Activated CD8-positive, alpha-beta memory T cell treated with anti-CD3 and anti-CD28 coated beads for 4 hours (primary cell): ENCODE measurements around the gene MT1M.
A peak's percentile ranks its signal among the peaks of the same experiment; 100 is the strongest.

Experiments used
- DNase-seq, 2 donors: peaks; one replicate each; pipeline ENCODE4 v3.0.0-alpha.2; 2020; ENCODE audit warnings: low read depth in 2 of 2

Gene MT1M

DNA sequence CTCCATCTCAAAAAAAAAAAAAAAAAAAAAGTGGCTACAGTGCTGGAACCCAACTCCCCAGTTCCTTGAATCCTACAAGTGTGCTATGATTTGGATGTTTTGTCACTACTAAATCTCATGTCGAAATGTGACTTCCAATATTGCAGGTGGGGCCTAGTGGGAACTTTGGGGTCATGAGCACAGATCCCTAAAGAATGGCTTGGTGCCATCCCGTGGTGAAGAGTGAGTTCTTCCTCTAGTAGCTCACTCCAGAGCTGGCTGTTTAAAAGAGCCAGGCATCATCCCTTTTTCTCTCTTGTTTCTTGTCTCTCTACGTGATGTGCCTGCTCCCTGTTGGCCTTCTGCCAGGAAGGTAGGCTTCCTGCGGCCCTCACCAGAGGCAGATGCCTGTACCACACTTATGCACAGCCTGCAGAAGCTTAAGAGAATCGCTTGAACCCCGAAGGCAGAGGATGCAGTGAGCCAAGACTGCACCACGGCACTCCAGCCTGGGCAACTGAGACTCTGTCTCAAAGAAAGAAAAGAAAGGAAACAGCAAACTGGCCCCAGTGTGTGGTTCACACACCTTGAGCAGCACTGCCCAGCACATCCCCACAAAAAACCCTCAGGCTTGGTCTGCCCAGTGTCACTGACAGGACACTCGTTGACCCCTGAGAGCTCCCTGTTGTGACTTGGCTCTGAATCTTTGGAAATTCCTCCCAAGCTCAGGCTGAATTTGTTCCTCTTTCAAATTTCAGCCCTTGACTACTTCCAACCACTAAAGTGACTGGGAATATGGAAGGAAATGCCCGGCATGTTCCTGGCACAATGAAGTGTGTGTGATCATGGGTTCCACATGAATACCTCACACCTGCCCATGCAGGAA is 3.7 kb upstream of the MT1M start:
- no peak for DNase-seq

DNA sequence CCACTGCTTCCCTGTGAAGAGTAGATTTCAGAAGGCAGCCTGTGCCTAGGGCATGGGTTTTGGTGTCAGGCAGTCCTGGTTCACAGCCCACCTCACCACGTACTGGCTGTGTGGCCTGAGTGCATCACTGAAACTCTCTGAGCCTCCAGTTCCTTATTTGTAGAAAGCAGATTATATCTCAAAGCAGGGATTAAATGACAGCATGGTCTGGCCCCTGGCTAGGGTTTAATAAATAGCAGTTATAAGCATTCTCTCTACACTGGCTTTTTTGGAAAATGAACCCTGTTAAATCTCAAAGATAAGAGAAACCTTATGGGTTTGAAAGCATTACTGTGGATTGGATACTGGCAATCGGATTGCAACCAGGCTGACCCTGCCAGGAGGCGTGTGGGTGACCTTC is 2.9 kb upstream of the MT1M start:
- no peak for DNase-seq

DNA sequence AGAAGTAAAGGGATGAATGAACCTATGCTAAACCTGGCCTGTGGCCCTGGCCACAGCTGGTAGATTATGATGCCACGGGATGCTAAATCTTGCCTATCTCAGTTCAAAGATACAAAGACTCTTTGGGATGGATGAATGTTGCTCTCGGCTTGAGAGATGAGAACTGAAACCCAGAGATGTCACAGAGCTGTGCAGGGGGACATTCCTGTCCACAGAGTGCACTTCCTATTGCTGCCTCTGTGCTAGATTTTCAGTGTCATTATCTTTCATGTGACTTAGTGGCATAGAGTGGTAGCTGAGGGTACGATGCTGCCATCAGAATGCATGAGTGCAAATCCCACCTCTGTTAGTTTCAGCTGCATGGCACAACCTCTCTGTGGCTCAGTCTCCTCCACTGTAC is 2.3 kb upstream of the MT1M start:
- no peak for DNase-seq

DNA sequence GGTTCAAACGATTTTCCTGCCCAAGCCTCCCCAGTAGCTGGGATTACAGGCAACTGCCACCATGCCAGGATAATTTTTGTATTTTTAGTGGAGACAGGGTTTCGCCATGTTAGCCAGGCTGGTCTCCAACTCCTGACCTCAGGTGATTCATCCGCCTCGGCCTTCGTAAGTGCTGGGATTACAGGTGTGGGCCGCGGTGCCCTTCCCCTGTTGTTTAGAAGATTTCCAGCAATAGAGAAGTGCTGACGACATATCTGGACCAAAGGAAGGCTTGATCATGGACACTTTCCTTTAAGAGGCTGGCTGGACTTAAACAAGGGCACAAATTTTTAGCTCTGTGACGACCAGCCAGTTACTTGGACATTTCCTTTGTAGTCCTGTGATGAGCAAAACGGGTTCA is 1.3 kb upstream of the MT1M start:
- DNase-seq, result no peak

DNA sequence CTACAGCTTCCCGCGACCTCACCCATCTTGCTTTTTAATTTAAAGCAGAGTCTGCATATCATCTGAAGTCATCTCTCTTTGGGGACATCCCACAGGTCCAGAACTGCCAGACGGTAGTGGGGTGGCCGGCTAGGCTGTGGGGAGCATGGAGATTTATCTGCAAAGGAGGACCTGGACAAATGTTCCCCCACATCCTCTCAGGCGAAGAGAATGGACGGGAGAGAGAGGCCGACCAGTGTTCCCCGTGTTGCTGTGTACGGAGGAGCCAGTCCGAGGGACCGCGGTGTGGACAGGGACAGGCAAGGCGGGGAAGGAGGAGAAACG is 665 bp upstream of the MT1M start:
- DNase-seq, result no peak

DNA sequence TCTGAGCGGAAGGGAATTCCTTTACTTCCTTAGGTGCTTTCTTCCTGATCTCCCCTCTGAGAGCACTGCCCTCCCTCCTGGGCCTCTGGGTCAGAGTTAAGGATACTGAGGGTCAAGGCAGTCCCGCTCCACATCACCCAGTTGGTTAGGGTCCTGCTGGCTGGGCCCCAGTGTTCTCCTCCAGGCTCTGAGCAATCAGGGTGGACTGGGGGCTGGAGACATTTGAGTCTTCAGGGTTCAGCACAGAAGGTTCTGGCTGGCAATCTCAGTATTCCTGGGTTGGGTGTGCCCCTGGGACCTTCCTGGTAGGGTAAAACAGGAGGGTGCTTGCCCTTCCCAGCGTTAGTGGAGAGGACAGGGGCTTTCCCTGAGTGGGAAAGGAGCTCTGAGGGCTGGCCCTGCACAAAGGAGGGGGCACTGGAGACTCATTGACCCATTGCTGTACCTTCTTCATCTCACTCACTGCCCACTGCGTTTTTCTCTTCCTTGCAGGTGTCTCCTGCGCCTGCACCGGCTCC is 448 bp downstream of the MT1M start:
- DNase-seq, result no peak

DNA sequence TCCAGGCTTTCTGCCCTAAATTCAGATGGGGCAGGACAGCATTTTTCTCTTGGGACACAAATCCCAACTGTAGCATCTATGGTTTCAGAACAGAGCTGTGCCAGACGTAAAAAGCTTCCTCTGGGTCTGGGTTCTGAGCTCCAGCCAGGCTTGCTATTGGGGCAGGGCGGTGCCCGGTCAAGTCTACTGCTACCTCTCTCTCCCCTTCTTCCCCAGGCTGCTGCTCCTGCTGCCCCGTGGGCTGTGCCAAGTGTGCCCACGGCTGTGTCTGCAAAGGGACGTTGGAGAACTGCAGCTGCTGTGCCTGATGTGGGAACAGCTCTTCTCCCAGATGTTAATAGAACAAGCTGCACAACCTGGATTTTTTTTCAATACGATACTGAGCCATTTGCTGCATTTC is 1.1 kb downstream of the MT1M start:
- no peak for DNase-seq

DNA sequence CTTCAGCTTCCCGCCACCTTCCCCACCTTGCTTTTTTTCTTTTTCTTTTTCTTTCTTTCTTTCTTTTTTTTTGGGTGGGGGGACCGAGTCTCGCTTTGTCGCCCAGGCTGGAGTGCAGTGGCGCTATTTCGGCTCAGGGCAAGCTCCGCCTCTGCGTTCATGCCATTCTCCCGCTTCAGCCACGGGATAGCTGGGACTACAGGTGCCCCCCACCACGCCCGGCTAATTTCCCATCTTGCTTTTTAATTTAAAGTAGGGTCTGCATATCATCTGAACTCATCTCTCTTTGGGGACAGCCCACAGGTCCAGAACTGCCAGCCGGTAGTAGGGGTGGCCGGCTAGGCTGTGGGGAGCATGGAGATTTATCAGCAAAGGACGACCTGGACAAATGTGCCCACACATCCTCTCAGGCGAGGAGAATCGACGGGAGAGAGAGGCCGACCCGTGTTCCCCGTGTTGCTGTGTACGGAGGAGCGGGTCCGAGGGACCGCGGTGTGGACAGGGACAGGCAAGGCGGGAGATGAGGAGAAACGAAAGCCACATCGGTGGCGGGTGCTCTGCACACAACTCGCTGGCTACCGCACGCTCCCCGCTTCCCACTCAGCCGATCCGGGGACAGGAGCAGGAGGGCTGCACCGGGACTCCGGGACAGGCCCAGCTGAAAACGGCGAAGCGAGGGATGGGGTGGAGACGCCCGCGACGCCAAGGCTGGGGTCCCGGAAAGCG is 2.4 kb downstream of the MT1M start:
- no peak for DNase-seq

DNA sequence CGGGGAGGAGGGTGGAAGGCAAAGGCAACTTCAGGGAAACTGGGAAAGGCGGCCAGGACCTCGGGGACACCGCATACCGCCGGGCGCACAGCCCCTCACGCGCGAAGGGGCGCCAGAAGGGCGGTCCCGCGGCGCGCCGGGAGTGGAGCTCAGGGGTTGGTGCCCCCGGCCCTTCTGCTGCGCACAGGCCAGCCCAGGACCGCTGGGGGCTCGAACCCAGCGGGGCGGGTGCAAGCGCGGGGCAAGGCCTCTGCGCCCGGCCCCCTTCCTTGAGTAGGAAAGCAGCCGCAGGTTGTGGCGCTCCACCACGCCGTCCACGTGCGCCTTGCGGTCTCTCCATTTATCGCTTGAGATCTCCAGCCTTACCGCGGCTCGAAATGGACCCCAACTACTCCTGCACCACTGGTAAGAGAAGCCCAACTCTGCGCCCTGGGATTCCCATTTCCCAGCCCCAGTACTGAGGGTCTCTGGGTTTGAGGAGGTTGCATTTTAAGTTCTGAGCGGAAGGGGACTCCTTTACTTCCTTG is 3.0 kb downstream of the MT1M start:
- no peak for DNase-seq

DNA sequence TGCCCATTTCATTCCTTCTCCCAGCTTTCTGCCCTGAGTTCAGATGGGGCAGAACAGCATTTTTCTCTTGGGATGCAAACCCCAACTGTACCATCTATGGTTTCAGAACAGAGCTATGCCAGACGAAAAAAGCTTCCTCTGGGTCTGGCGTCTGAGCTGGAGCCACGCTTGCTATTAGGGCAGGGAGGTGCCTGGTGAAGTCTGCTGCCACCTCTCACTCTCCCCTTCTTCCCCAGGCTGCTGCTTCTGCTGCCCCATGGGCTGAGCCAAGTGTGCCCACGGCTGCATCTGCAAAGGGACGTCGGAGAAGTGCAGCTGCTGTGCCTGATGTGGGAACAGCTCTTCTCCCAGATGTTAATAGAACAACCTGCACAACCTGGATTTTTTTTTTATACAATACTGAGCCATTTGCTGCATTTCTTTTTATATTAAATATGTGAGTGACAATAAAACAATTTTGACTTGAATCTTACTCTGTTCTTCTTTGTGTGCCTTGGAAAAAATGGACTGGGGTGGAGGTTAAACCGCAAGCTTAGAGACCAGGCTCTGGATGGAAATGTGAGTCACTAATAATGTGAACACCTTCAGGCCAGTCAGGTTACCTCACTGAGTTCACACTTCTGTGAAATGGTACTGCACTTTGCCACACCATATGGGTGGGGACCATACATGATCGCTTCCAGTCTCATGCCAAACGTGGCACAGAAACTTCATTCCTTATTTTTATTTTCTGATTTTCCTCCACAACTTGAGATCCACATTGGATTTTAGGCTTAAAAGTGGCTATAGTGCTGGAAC is 4.4 kb downstream of the MT1M start:
- no peak for DNase-seq

DNA sequence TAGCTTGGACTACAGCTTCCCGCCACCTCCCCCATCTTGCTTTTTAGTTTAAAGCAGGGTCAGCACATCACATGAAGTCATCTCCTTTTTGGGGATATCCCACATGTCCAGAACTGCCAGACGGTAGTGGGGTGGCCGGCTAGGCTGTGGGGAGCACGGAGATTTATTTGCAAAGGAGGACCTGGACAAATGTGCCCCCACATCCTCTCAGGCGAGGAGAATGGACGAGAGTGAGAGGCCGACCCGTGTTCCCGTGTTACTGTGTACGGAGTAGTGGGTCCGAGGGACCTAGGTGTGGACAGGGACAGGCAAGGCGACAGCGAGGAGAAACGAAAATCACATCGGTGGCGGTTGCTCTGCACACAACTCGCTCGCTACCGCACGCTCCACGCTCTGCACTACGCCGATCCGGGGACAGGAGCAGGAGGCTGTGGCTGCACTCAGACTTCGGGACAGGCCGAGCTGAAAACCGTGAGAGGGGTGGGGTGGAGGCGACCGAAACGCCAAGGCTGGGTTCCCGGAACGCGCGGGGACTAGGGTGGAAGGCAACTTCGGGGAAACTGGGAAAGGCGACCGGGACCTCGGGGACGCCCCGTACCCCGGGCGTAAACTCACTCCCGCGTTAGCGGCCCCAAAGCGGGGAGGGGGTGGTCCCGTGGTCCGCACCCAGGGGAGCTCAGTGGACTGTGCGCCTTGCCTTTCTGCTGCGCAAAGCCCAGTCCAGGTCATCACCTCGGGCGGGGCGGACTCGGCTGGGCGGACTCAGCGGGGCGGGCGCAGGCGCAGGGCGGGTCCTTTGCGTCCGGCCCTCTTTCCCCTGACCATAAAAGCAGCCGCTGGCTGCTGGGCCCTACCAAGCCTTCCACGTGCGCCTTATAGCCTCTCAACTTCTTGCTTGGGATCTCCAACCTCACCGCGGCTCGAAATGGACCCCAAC is 5.6 kb downstream of the MT1M start, which contains the start of gene MT1A:
Gene MT1A, plus strand, starts transcription at position 853 of the 937 bp plus-strand sequence. Its CDS starts 73 bp downstream, at position 926.
- no peak for DNase-seq

DNA sequence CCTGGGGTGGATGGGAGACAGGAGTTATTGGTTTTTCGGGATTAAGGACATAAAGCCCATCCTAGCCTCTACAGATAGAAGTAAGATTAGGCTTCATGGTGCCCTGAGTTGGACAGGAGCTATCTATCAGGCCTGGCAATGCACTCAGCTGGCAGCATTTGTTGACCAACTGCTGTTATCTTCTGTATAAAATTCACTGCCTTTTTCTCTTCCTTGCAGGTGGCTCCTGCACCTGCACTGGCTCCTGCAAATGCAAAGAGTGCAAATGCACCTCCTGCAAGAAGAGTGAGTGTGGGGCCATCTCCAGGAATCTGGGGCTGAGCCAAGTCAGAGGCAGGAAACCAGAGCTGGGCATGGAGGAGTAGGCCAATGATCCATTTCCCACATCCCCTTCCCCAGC is 6.6 kb downstream of the MT1M start:
- DNase-seq, result no peak

DNA sequence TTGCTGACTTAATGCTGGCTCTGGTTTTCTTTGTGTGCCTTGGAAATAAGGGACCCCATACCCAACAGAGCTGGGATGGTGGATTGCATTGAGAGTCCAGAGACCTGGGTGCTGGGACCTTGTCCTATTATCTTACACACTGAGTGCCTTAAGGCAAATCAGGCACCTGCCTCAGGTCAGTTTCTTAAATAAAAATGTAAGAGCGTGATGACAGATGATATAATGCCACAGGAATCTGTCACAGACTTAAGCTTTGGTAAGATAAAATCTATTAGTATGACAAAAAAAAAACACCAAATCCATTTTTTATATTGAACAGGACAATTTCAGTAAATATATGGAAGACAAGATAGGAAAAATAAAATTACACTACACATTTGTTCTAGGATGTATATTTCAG is 7.6 kb downstream of the MT1M start:
- DNase-seq, result no peak

DNA sequence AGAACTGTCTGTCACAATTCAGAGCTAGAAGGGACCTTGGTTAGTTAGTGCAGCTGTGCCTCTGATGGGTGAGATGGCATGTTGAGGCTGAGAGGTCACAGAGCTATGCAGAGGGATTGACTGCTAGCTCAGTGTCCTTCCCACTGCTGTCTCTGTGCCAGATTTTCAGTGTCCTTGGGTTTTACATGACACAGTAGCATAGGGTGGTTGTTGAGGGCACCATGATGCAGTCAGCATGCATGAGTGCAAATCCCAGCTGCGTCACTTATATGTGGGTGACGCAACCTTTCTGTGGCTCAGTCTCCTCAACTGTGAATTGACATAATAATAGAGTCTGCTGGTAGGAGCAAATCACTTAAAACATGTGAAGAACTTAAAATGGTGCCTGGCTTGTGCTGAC is 8.7 kb downstream of the MT1M start:
- no peak for DNase-seq

DNA sequence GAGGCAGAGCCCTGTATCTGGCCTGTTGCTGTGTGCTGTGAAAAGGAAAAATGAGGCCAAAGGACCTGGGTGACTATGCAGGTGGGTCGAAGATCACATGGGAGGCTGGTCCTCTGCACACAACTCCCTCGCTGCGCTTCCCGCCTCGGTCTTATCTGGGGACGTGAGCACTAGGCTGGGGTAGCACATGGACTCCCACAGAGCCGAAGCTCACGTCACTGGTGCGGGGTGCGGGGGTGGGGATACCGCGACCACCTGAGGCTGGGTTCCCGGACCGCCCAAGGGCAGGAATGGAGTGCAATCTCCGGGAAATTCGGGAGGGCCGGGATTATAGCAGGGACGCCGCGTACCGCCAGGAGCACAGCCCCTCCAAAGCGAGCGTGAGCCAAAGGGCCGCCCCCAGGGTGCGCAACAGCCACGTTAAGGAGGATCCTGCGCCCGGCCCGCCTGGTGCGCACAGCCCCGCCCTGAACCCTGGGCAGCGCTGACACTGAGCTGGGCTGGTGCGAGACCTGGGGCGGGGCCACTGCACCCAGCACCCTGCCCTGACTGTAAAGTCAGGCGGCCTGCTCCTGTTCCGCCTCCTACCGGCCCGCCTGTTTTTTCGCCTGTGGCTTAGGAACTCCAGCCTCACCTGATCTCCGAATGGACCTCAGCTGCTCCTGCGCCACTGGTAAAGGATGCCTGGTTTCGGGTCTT is 10.8 kb downstream of the MT1M start:
- peak; percentile 43 for DNase-seq

DNA sequence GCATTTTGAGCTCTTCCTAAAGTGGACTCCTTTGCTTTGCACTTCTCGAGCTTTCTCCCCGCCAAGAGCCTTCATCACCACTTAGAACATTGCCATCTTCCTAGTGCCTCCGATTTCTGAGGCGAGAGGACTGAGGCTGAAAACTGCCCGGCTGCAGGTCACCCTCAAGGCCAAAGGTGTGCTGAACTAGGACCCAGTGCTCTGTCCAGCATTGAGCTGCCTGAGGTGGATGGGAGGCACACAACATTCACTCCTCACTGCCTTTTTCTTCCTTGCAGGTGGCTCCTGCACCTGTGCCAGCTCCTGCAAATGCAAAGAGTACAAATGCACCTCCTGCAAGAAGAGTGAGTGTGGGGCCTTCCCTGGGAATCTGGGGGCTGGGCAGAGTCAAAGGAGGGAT is 11.4 kb downstream of the MT1M start:
- no peak for DNase-seq

DNA sequence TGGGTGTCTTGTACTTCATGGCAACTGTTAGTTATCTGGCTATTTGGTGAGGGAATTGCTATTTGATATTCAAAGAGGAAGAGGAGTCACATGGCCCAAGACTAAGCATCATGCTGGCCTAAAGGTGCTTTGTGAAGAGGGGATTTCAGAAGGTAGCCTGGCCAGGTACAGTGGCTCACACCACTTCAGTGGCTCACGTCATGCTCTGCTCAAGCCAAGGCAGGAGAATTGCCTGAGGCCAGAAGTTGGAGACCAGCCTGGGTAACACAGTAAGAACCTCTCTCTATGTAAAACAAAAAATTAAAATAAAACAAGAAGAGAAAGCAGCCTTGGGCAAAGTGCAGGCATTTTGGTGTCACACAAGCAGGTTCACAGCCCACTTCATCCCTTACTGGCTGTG is 12.9 kb downstream of the MT1M start:
- DNase-seq, result no peak

DNA sequence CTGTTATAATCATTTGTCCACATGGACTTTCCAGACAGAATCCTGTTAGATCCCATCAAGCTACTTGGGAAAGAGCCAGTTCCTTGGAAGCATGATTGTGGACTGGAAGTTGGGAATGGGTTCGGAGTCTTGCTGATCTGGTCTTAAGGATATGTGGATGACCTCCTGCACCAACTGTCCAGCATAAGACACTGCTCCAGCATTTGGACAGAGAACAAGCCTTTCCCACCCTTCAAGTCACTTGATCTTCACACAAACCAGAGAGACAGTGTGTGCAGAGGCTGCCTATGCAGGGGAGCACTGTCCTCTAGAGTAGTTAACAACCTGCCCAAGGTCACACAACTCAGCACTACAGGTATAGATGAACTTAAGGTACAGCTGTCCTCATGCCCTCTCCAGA is 13.4 kb downstream of the MT1M start:
- no peak for DNase-seq

DNA sequence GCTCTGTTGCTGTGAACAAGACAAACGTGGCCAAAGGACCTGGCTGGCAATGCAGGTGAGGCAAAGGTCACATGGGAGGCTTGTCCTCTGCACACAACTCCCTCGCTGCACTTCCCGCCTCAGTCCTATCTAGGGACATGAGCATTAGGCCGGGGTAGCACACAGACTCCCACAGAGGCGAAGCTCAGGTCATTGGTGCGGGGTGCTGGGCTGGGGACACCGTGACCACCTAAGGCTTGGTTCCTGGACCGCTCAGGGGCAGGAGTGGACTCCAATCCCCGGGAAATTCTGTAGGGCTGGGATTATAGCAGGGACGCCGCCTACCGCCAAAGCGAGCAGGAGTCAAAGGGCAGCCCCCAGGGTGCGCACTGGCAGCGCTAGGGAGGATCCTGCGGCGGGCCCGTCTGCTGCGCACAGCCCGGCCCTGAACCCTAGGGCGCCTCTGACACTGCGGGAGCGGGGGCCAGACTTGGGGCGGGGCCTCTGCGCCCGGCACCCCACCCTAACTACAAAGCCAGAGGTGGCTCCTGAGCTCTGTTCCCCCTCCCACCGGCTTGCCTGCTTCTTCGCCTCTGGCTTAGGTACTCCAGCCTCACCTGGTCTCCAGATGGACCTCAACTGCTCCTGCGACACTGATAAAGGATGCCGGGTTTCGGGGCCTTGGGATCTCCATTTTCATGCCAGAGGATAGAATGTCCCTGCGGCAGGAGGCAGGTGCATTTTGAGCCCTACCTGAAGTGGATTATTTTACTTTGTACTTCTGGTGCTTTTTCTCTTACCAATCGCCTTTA is 15.4 kb downstream of the MT1M start:
- no peak for DNase-seq

DNA sequence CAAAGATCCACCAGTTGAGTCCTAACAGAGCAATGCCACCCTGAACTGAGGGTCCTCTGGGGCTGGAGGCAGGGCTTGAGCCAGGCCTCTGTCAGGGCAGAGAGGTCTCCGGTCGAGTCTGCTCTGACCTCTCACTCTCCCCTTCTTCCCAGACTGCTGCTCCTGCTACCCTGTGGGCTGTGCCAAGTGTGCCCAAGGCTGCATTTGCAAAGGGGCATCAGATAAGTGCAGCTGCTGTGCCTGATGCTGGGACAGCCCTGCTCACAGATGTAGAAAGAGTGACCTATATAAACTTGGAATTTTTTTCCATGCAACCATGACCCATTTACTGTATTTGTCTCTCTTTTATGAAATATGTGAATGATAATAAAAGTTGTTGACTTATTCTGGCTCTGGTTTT is 16.8 kb downstream of the MT1M start:
- no peak for DNase-seq
